HG03108 (cell line): ENCODE results near the gene ERMP1.
"Not testable (repeated sequence)": the region's sequence is repeated elsewhere in the genome, so short reads cannot be mapped to it uniquely, and the experiment has no call there.

ENCODE experiments used
- ATAC-seq: cut with Tn5 transposase; IDR thresholded peaks from one replicate; pipeline ENCODE4 v1.9.1; 2021; ENCODE audit warnings: moderate library complexity; ENCODE audit not compliant: unreplicated experiment

ERMP1 gene

GRCh38 chr9:5832538-5833529 lies at the start of gene ERMP1:
Gene ERMP1, minus strand, starts transcription at chr9:5833117. Its CDS starts 90 bp downstream, at chr9:5833027.
- ATAC-seq: peak; percentile 81

DNA sequence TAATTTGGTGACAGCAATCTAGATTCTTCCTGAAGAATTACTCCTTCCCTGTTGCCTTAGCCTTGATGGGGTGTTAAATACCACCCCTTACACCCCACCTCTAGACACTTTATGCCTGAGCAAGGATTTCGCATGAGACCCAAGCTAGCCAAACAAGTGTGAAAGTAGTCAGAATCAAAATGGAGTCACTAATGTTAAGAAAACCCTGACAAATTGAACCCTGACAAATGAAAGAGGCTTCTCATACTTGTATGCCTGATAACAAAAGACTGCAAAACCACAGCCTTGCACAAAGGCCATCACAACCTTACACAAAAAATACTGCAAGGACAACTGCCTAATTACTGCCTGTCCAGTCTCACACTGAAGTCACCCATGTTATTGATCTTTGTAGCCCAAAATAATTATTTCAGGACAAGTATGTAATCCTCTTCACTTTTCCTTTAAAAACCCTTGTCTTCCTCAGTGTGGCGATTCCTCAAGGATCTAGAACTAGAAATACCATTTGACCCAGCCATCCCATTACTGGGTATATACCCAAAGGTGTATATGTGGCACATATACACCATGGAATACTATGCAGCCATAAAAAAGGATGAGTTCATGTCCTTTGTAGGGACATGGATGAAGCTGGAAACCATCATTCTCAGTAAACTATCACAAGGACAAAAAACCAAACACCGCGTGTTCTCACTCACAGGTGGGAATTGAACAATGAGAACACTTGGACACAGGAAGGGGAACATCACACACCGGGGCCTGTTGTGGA lies 49.5 kb upstream of the ERMP1 start:
- ATAC-seq: not testable (repeated sequence)

DNA sequence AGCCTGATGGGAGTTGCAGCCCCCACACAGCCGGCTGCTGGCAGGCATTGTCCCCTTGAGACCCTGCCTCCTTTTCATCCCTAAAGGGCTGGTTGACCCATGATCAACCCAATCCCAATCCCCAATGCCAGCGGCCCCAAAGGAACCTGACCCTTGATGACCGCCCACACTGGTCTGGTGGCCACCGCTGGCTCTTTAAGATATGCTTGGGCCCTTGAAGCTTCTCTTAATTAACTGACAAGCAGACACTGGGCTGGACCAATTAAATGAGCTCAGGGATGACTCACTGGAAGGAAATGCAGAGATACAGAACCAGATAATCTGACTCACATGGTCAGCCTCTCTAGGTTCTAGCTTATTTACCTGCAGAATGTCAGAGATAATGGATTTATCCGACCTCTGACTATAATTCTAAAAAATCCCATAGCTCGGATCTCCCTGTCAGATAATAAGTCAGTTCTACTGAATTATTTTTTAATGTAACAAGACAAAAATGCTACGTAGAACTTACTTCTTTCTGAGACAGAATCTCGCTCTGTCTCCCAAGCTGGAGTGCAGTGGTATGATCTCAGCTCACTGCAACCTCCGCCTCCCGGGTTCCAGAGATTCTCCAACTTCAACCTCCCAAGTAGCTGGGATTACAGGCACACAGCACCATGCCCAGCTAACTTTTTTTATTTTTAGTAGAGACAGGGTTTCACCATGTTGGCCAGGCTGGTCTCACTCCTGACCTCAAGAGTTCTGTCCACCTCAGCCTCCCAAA lies 46.7 kb upstream of the ERMP1 start:
- no peak for ATAC-seq

- ATAC-seq: no peak
Observed at GRCh38 chr9:5876711-5877110, 43.8 kb upstream of the ERMP1 start.

DNA sequence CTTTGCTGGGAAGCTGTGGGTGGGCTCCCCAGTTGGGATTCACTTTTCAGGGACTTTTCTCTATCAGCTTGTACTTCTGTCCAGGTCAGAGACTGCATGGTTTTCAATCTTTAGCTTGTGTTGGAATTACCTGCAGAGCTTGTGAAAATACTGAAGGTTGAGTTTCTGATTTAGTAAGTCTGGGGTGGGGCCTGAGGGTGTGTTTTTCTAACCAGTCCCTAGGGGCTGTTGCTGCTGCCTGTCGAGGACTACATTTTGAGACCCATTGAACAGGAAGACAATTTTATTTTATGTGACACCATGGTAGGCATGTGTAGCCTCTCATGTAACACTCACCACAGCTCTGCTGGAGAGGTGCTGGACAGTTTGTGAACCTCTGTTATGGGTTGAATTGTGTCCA lies 43.1 kb upstream of the ERMP1 start:
- ATAC-seq: no peak

GRCh38 chr9:5874048-5874447 lies 41.1 kb upstream of the ERMP1 start:
- ATAC-seq: no peak

GRCh38 chr9:5873439-5873838 lies 40.5 kb upstream of the ERMP1 start:
- no peak for ATAC-seq

DNA sequence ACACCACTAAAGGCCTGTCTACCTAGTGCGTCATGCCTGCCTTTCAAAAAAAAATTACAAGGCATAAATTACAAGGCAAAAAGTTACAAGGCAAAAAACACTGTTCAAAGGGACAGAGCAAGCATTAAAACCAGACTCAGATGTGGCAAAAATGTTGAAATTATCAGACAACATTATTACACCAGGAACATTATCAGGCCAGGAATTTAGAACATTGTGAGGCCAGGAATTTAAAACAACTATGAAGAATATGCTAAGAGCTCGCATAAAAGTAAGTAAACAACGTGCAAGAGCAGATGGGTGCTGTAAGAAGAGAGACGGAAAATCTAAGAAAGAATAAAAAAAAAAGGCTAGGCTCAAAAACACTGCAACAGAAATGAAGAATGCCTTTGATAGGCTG lies 39.6 kb upstream of the ERMP1 start:
- ATAC-seq: no peak

GRCh38 chr9:5871785-5872184 lies 38.9 kb upstream of the ERMP1 start:
- no peak for ATAC-seq

DNA sequence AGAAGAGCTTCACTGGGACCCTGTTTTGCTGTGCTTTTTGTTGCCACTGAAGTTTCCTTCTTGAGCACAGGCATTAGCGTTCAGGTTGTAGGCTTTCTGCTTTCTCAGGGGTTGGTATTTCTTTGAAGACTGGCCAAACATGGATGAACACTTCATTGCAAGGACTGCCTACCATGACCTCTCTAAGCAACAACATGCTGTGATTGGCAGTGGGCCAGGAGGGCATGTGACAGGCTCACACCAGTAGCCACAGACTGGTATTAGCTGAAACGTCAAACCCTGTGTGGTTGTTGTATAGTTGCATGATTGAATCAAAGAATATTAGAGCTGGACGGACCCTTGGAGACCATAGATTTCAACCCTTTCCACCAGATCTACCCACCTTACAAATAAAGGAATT lies 37.8 kb upstream of the ERMP1 start:
- ATAC-seq: no peak

DNA sequence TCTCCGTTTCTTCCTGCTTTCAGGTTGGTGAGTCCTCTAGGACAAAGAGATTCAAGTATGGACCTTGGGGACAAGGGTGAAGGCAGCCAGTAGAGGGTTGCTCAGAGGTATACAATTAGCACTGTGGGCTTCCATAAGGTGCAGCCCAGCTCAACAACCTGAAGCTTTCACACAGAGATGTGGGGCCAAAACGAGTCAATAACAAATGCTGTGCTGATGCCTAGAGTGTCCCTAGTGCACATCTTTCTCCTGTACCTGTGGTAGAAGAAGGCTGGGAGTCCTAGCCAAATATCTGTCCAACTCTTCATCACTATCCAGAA lies 37.1 kb upstream of the ERMP1 start:
- ATAC-seq: no peak

- no peak for ATAC-seq
Observed at GRCh38 chr9:5869315-5870019, 36.5 kb upstream of the ERMP1 start.

- ATAC-seq: no peak
Observed at GRCh38 chr9:5868235-5868634, 35.3 kb upstream of the ERMP1 start.

DNA sequence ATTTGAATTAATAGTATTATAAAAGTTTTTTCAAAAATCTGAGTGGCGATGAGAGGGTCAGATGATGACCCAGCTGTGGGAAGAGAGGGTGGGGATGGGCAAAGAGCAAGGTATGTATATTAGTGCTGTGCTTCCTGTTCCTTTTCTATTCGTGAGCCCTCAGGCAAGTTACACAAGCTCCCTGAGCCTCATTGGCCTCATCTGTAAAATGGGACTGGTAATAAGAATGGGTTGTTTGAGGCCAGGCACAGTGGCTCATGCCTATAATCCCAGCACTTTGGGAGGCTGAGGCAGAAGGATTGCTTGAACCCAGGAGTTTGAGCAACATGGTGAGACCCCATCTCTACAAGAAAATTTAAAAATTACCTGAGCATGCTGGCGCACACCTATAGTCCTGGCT lies 33.8 kb upstream of the ERMP1 start:
- ATAC-seq: no peak

GRCh38 chr9:5866272-5866671 lies 33.4 kb upstream of the ERMP1 start:
- ATAC-seq: no peak

GRCh38 chr9:5864446-5864845 lies 31.5 kb upstream of the ERMP1 start:
- no peak for ATAC-seq

GRCh38 chr9:5863092-5863746 lies 30.3 kb upstream of the ERMP1 start:
- ATAC-seq: no peak

DNA sequence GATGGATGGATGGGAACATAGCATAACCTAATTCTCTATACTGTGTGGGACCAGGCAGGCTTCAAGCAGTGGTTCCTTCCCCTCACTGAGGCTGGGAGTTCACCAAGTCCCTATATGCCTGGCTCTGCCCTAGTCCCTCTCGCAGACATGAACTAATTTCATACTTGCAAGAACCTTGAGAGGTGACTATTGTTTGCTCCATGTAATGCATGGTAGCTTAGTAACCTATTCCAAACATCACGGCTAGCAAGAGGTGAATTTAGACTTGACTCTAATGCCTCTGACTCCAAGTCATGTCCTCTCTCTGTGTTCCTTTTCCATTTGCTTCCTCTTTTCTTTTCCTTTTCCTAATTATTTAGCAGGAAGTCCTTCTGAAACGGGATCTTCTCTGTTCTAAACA lies 25.9 kb upstream of the ERMP1 start:
- no peak for ATAC-seq

GRCh38 chr9:5857928-5858327 lies 25.0 kb upstream of the ERMP1 start:
- ATAC-seq: no peak

DNA sequence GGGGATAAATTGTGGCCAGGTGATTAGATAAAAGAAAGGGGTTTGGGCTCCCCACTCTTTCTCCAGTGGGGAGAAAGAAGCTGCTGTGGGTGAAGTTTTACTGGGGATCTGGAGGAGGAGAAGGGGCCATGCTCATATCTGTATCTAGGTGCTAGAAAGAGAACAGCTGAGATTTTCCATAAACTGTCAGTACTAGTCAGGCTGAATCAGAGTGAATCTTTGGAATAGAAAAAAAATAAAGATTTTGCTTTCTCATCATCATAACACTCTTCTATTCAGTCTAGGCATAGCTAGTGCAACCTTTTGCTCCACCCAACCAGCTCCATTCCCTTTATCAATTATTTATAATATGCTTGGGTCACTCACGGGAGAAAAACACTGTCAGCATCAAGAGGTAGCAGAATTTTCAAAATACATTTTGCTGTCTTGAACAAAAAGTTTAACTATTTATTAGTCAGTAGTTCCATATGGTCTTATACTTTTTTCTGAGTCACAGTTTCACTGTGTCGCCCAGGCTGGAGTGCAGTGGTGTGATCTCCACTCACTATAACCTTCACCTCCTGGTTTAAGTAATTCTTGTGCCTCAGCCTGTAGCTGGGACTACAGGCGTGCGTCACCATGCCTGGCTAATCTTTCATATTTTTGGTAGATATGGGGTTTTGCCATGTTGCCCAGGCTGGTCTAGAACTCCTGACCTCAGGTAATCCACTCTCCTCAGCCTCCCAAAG lies 21.3 kb upstream of the ERMP1 start:
- ATAC-seq: no peak
